Measurements from ENCODE around the gene PTPRD.

The PTPRD gene

GRCh38 chr9:8750639-8751051 lies 1862.2 kb downstream of the PTPRD start:
- no peaks in the 10 kb centered on the region for H3K36me3 ChIP-seq (ENCODE audit: control insufficient read depth, insufficient read depth, low read length)
- WGBS, 2 experiments (ENCODE audit: insufficient coverage in 2 of 2): 20 to 57% methylated on average over 1 to 2 of the region's 2 CpGs
- peaks cover 20% of the 10 kb centered on the region for H3K4me1 ChIP-seq (ENCODE audit: control insufficient read depth, insufficient read depth, low read length, poor library complexity, severe bottlenecking)
- no peaks in the 10 kb centered on the region for H3K9me3 ChIP-seq (ENCODE audit: control insufficient read depth, low read length)
- H3K4me3 ChIP-seq (ENCODE audit: extremely low read depth, insufficient read depth, low read length, poor library complexity, severe bottlenecking): no peak overlapping the region
- H3K27ac ChIP-seq (ENCODE audit: low read depth, low read length, severe bottlenecking): peak overlapping the region; percentile 89

GRCh38 chr9:8745347-8745746 lies 1867.5 kb downstream of the PTPRD start:
- H3K9me3 ChIP-seq (ENCODE audit: control insufficient read depth, low read length): no peaks in the 10 kb centered on the region
- no peak overlapping the region for H3K4me3 ChIP-seq (ENCODE audit: extremely low read depth, insufficient read depth, low read length, poor library complexity, severe bottlenecking)
- 83% methylated on average over 1 of the region's 5 CpGs; no CpG with 5 or more reads in 1 of the 2 experiments for WGBS, 2 experiments (ENCODE audit: insufficient coverage in 2 of 2)
- no peak overlapping the region for H3K27ac ChIP-seq (ENCODE audit: low read depth, low read length, severe bottlenecking)
- H3K4me1 ChIP-seq (ENCODE audit: control insufficient read depth, insufficient read depth, low read length, poor library complexity, severe bottlenecking): peaks cover 1% of the 10 kb centered on the region
- no peaks in the 10 kb centered on the region for H3K36me3 ChIP-seq (ENCODE audit: control insufficient read depth, insufficient read depth, low read length)

GRCh38 chr9:8738945-8739344 lies 1873.9 kb downstream of the PTPRD start:
- no peak overlapping the region for H3K4me3 ChIP-seq (ENCODE audit: extremely low read depth, insufficient read depth, low read length, poor library complexity, severe bottlenecking)
- 33% methylated on average over 1 of the region's 2 CpGs; no CpG with 5 or more reads in 1 of the 2 experiments for WGBS, 2 experiments (ENCODE audit: insufficient coverage in 2 of 2)

GRCh38 chr9:8736805-8737204 lies 1876.0 kb downstream of the PTPRD start:
- Histone ChIP-seq H3K4me1 (ENCODE audit: control insufficient read depth, insufficient read depth, low read length, poor library complexity, severe bottlenecking) (peaks cover 25% of the 10 kb centered on the region), H3K9me3 (ENCODE audit: control insufficient read depth, low read length) (no peaks in the 10 kb centered on the region), H3K36me3 (ENCODE audit: control insufficient read depth, insufficient read depth, low read length) (no peaks in the 10 kb centered on the region), H3K4me3 (ENCODE audit: extremely low read depth, insufficient read depth, low read length, poor library complexity, severe bottlenecking) (no peak overlapping the region), H3K27ac (ENCODE audit: low read depth, low read length, severe bottlenecking) (no peak overlapping the region)
- 87 to 91% methylated on average over 5 of the region's 5 CpGs for WGBS, 2 experiments (ENCODE audit: insufficient coverage in 2 of 2)

More at GRCh38 chr9:8738945-8739344, 1873.9 kb downstream of the PTPRD start:
- Histone ChIP-seq H3K27ac (ENCODE audit: low read depth, low read length, severe bottlenecking) (no peak overlapping the region), H3K9me3 (ENCODE audit: control insufficient read depth, low read length) (no peaks in the 10 kb centered on the region), H3K36me3 (ENCODE audit: control insufficient read depth, insufficient read depth, low read length) (no peaks in the 10 kb centered on the region), H3K4me1 (ENCODE audit: control insufficient read depth, insufficient read depth, low read length, poor library complexity, severe bottlenecking) (peaks cover 12% of the 10 kb centered on the region)

DNA sequence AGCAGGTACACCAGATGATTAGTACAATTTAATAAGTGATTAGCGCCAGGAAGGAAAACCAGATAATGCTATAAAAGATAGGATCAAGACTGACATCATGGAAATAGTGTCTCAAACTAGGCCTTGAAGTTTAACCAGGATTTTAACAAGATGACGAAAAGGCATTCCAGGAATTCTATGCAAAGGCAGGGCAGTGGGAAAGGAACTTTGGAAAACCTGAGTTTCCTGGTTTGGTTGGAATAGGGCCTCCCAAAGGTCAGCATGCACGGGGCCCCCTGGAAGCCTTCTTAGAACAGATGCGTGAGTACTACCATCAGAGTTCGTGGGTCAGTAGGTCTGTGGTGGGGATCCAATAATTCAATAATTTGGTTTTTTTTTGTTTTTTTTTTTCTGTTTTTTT lies 1878.0 kb downstream of the PTPRD start:
- 50 to 61% methylated on average over 1 to 4 of the region's 5 CpGs for WGBS, 2 experiments (ENCODE audit: insufficient coverage in 2 of 2)

DNA sequence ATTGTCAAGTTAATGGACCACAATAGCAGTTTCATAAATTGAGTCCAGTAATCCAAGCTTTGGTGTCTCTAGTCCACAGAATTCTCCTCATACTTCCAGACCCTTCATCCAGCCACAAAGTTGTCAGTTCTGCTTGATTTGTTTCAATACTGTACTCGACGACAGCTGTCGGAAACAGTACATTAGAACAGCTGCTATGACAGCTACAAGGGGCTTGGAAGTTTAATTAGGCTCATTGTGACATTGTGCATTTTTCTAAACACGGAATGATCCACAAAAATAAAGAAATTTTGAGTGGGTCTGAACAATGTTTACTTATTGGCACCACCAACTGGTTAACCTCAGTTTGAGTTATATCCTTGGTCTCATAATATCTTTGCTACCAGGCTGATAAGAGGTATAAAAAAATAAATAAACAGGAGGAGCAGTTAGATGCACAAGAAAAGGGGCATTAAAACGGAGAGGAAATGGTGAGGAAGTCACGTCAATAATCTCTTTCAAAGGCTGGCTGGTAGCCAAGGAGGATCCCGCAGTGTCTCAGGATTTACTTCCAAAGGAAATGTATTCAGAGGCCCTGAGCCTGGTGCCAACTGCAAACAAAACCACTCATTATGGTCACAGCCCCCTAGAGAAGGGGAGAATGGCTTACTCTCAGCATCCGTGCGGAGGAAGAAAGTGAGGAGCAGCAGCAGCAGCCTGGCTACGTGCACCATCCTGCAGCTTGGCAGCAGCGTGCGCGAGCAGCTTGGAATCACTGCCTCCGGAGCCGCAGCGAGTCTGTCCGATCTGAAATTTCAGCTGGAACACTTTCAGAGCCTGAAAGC lies 1879.5 kb downstream of the PTPRD start:
- WGBS, 2 experiments (ENCODE audit: insufficient coverage in 2 of 2): 44 to 51% methylated on average over 15 of the region's 17 CpGs
- Histone ChIP-seq H3K4me3 (ENCODE audit: extremely low read depth, insufficient read depth, low read length, poor library complexity, severe bottlenecking) (no peak overlapping the region), H3K9me3 (ENCODE audit: control insufficient read depth, low read length) (no peaks in the 10 kb centered on the region), H3K4me1 (ENCODE audit: control insufficient read depth, insufficient read depth, low read length, poor library complexity, severe bottlenecking) (peaks cover 25% of the 10 kb centered on the region), H3K36me3 (ENCODE audit: control insufficient read depth, insufficient read depth, low read length) (peaks cover 10% of the 10 kb centered on the region), H3K27ac (ENCODE audit: low read depth, low read length, severe bottlenecking) (peak overlapping the region; percentile 88)

More for the DNA sequence above, 1878.0 kb downstream of the PTPRD start:
- Histone ChIP-seq H3K4me1 (ENCODE audit: control insufficient read depth, insufficient read depth, low read length, poor library complexity, severe bottlenecking) (peaks cover 25% of the 10 kb centered on the region), H3K36me3 (ENCODE audit: control insufficient read depth, insufficient read depth, low read length) (peaks cover under 1% of the 10 kb centered on the region), H3K9me3 (ENCODE audit: control insufficient read depth, low read length) (no peaks in the 10 kb centered on the region), H3K4me3 (ENCODE audit: extremely low read depth, insufficient read depth, low read length, poor library complexity, severe bottlenecking) (no peak overlapping the region), H3K27ac (ENCODE audit: low read depth, low read length, severe bottlenecking) (peak overlapping the region; percentile 88)

DNA sequence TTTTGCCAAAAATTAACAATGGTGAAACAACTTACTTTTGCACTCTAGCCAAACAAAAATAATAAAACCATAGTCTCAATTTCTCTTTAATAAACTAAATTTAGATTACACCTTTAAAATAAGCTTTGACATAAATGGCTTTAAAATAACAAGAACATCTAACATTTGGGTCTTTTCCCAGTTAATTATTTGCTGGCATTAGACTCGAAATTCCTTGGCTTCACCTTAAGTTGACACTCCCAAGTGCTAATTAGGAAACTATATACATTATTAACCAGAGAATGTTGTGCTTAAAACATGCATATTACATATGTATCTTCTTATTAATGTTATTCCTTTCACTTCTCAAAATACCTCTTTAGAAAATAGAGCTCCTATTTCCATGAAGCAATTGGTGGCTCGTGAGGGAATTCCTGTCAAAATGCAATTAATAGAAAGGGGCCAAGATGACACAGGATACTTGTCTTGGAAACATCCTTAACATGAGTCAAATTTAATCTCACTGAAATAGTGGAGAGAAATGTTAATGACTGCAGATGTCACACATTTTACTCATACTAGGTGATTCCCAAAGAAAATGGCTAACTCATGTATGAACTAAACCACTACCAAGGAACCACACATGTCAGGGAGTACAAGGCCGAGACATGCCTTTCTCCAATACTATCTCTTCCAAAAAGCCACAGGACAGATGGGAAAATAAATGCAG lies 1880.3 kb downstream of the PTPRD start:
- Histone ChIP-seq H3K9me3 (ENCODE audit: control insufficient read depth, low read length) (no peaks in the 10 kb centered on the region), H3K27ac (ENCODE audit: low read depth, low read length, severe bottlenecking) (no peak overlapping the region), H3K4me3 (ENCODE audit: extremely low read depth, insufficient read depth, low read length, poor library complexity, severe bottlenecking) (no peak overlapping the region), H3K4me1 (ENCODE audit: control insufficient read depth, insufficient read depth, low read length, poor library complexity, severe bottlenecking) (peaks cover 25% of the 10 kb centered on the region), H3K36me3 (ENCODE audit: control insufficient read depth, insufficient read depth, low read length) (peaks cover 10% of the 10 kb centered on the region)
- no CpG with 5 or more reads among the region's 3 CpGs for WGBS, 2 experiments (ENCODE audit: insufficient coverage in 2 of 2)

GRCh38 chr9:8730618-8731017 lies 1882.2 kb downstream of the PTPRD start:
- H3K4me1 ChIP-seq (ENCODE audit: control insufficient read depth, insufficient read depth, low read length, poor library complexity, severe bottlenecking): peaks cover 25% of the 10 kb centered on the region
- WGBS, 2 experiments (ENCODE audit: insufficient coverage in 2 of 2): 85 to 98% methylated on average over 4 of the region's 7 CpGs

DNA sequence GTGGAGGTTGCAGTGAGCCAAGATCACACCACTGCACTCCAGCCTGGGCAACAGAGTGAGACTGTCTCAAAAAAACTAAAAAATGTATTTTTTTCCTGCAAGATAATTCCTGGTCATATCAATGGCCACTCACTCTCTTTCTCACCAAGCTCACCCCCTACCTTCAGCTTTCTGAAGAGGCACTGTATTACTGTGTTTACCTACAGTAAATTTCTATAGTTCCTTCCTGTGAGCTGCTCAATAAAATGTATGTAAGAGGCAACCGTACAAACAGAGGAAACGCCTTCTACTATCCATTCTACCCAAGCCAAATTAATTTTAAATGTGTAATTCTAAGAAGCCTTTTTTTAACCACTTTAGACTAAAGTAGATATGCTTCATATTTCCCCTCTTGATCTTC lies 1883.9 kb downstream of the PTPRD start:
- Histone ChIP-seq H3K27ac (ENCODE audit: low read depth, low read length, severe bottlenecking) (no peak overlapping the region), H3K9me3 (ENCODE audit: control insufficient read depth, low read length) (no peaks in the 10 kb centered on the region), H3K36me3 (ENCODE audit: control insufficient read depth, insufficient read depth, low read length) (peaks cover 10% of the 10 kb centered on the region), H3K4me1 (ENCODE audit: control insufficient read depth, insufficient read depth, low read length, poor library complexity, severe bottlenecking) (peaks cover 16% of the 10 kb centered on the region), H3K4me3 (ENCODE audit: extremely low read depth, insufficient read depth, low read length, poor library complexity, severe bottlenecking) (no peak overlapping the region)
- WGBS, 2 experiments (ENCODE audit: insufficient coverage in 2 of 2): no CpG with 5 or more reads among the region's 2 CpGs

More at GRCh38 chr9:8730618-8731017, 1882.2 kb downstream of the PTPRD start:
- H3K27ac ChIP-seq (ENCODE audit: low read depth, low read length, severe bottlenecking): no peak overlapping the region
- no peaks in the 10 kb centered on the region for H3K9me3 ChIP-seq (ENCODE audit: control insufficient read depth, low read length)
- no peak overlapping the region for H3K4me3 ChIP-seq (ENCODE audit: extremely low read depth, insufficient read depth, low read length, poor library complexity, severe bottlenecking)
- H3K36me3 ChIP-seq (ENCODE audit: control insufficient read depth, insufficient read depth, low read length): peaks cover 10% of the 10 kb centered on the region

DNA sequence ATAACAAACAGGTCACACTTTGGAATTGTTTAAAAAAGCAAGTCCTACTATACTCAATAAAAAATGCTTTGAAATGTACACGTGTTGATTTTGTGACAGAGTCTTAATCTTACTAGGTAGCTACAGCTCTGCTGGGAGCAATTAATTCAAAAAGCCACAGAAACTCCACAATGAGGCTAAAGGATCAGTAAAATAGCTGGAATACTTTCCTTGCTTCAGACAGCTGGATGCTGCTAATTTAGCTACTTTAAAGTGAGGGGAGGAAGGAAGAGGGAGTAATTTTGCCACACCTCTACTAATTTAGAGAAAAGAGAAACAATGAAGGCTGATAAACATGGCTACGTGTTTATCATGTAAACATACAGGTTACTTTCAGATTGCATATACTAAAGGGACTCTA lies 1885.6 kb downstream of the PTPRD start:
- peak overlapping the region; percentile 31 for H3K27ac ChIP-seq (ENCODE audit: low read depth, low read length, severe bottlenecking)
- no CpG with 5 or more reads among the region's 2 CpGs for WGBS, 2 experiments (ENCODE audit: insufficient coverage in 2 of 2)
- H3K9me3 ChIP-seq (ENCODE audit: control insufficient read depth, low read length): no peaks in the 10 kb centered on the region
- peaks cover 10% of the 10 kb centered on the region for H3K36me3 ChIP-seq (ENCODE audit: control insufficient read depth, insufficient read depth, low read length)
- H3K4me1 ChIP-seq (ENCODE audit: control insufficient read depth, insufficient read depth, low read length, poor library complexity, severe bottlenecking): peaks cover 3% of the 10 kb centered on the region
- no peak overlapping the region for H3K4me3 ChIP-seq (ENCODE audit: extremely low read depth, insufficient read depth, low read length, poor library complexity, severe bottlenecking)

All from mesodermal cell (in vitro differentiated cells).